ENCODE measurements around the gene CD6. TPM values are rescaled to one million over a fixed set of nuclear protein-coding genes. Genes with fewer than 3 reads are reported as not detected.

Gene CD6
- total RNA-seq, 1 donor from 2014 or later, result 0.47 TPM

DNA sequence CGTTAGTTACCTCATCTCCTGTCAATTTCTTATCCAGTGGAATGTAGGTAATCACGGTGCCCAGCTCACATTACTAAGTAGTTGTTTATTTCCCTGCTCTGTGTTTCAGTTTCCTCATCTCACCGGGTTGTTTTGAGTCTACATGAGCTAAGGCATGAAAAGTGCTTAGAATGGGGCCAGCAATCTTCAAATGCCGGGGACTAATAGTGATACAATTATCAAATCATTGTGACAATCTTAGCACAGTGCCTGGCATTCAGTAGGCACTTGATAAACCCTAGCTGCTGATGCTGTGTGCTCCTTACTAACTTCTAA, 77.5 kb downstream of the CD6 start:
- Histone ChIP-seq H3K27ac (replicated peaks) (no peak overlapping the region), H3K9me3 (replicated peaks) (no peaks in the 10 kb centered on the region), H3K4me1 (peaks cover 35% of the 10 kb centered on the region), H3K4me3 (no peak overlapping the region), H3K27me3 (ENCODE audit: low read depth) (peaks cover 3% of the 10 kb centered on the region), H3K36me3 (no peaks in the 10 kb centered on the region)
- intact Hi-C loops (cut with micrococcal nuclease), result no loop called here
- TF ChIP-seq, protein P1, sequence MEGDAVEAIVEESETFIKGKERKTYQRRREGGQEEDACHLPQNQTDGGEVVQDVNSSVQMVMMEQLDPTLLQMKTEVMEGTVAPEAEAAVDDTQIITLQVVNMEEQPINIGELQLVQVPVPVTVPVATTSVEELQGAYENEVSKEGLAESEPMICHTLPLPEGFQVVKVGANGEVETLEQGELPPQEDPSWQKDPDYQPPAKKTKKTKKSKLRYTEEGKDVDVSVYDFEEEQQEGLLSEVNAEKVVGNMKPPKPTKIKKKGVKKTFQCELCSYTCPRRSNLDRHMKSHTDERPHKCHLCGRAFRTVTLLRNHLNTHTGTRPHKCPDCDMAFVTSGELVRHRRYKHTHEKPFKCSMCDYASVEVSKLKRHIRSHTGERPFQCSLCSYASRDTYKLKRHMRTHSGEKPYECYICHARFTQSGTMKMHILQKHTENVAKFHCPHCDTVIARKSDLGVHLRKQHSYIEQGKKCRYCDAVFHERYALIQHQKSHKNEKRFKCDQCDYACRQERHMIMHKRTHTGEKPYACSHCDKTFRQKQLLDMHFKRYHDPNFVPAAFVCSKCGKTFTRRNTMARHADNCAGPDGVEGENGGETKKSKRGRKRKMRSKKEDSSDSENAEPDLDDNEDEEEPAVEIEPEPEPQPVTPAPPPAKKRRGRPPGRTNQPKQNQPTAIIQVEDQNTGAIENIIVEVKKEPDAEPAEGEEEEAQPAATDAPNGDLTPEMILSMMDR (IDR thresholded peaks at IDR 0.05; ENCODE audit: borderline replicate concordance), result no peak
- no peak for DNase-seq

DNA sequence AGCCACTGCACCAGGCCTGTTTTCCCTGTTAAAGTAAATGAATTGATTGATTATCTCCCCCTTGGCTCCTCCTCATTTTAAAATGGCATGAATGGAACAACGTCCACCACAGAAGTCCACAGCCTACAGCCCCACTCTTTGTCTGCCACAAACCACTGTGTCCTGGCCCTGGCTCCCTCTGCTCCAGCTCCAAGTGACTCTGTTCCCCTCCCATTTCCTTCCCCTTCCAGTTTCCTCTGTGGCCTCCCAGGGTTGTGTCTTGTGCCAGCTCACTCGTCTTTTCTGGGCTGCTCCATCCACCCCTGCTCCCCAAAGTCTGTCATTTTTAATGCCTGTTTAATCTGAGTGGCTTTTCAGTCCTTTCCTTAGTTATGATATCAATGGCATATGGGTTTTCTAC, 78.4 kb downstream of the CD6 start:
- Histone ChIP-seq H3K27me3 (ENCODE audit: low read depth) (peaks cover 3% of the 10 kb centered on the region), H3K9me3 (replicated peaks) (no peaks in the 10 kb centered on the region), H3K4me3 (no peak overlapping the region), H3K36me3 (no peaks in the 10 kb centered on the region), H3K4me1 (peaks cover 35% of the 10 kb centered on the region), H3K27ac (replicated peaks) (no peak overlapping the region)
- TF ChIP-seq, protein P1 (IDR thresholded peaks at IDR 0.05; ENCODE audit: borderline replicate concordance), result no peak
- intact Hi-C loops (cut with micrococcal nuclease), result no loop called here
- no peak for DNase-seq

DNA sequence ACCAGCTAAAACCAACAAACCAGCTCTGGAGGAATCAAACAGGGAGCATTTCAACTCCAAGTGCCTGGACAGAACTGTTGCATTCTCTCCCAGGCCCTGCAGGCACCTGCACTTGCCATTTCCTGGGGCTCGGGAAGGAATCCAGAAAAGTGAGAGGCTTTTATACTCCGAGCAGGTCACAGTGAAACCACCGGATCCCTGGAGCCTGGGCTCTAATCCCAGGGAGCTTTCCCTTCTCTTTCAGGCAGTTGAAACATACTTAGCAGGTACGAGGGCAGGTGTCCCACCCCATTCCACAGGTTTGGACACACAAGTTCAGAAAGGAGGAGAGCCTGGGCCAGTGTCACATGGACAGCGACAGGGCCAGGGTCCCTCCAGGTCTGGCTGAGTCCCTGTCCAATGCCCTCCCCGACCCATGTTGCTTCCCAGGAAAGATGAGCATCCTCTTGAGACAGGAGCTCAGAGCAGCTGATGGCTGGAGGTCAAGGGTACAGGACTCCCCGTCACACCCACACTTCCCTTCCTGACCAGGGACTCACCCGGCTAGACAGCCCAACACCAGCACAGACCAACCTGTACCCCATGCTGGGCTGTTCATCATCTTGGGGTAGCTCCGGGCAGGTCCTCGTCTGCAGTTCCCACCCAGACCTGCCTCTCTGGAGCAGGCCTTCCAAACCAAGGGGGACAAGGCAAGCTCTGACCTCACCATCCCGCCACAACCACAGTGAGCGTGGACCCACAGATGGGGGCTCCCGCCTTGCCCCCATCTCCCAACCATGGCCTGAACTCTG, 80.9 kb downstream of the CD6 start:
- TF ChIP-seq, protein P1 (IDR thresholded peaks at IDR 0.05; ENCODE audit: borderline replicate concordance), result no peak
- no peak overlapping the region for H3K27ac ChIP-seq (replicated peaks)
- DNase-seq, result no peak
- peaks cover 35% of the 10 kb centered on the region for H3K4me1 ChIP-seq
- H3K4me3 ChIP-seq, result no peak overlapping the region
- peaks cover 12% of the 10 kb centered on the region for H3K27me3 ChIP-seq (ENCODE audit: low read depth)
- intact Hi-C loops (cut with micrococcal nuclease), result no loop called here
- H3K36me3 ChIP-seq, result no peaks in the 10 kb centered on the region
- H3K9me3 ChIP-seq (replicated peaks), result no peaks in the 10 kb centered on the region

DNA sequence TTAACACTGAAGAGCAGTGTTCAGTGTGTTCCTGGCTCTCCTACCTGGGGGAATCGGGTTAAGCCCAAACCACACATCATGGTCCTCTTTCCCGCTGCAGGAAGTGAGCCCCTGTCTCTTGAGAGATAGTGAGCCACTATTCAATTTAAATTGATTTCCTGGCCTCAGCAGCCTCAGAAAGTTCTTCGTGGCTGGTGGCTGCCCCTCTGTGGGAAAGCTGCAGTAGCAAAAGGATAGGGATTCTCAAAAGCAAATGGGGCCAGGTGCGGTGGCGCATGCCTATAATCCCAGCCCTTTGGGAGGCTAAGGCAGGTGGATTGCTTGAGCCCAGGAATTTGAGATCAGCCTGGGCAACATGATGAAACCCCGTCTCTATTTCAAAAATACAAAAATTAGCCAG, 81.7 kb downstream of the CD6 start:
- Histone ChIP-seq H3K36me3 (no peaks in the 10 kb centered on the region), H3K9me3 (replicated peaks) (no peaks in the 10 kb centered on the region), H3K27me3 (ENCODE audit: low read depth) (peaks cover 13% of the 10 kb centered on the region), H3K4me1 (peaks cover 35% of the 10 kb centered on the region), H3K27ac (replicated peaks) (no peak overlapping the region), H3K4me3 (no peak overlapping the region)
- no peak for DNase-seq
- TF ChIP-seq, protein P1 (IDR thresholded peaks at IDR 0.05; ENCODE audit: borderline replicate concordance), result no peak
- intact Hi-C loops (cut with micrococcal nuclease), result no loop called here

DNA sequence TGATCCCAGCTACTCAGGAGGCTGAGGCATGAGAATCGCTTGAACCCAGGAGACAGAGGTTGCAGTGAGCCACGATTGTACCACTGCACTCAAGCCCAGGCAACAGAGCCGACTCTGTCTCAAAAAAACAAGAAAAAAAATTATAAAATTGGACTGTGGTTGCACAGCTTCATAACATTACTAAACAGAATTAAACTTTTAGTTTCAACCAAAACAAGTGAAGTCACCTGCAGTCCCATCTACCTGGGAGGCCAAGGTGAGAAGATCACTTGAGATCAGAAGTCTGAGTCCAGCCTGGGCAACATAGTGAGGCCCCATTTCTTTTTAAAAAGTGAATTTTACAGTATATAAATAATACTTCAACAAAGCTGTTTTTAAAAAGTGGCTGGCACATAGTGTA, 83.0 kb downstream of the CD6 start:
- no peak overlapping the region for H3K27ac ChIP-seq (replicated peaks)
- DNase-seq, result no peak
- H3K36me3 ChIP-seq, result no peaks in the 10 kb centered on the region
- peaks cover 23% of the 10 kb centered on the region for H3K4me1 ChIP-seq
- peaks cover 13% of the 10 kb centered on the region for H3K27me3 ChIP-seq (ENCODE audit: low read depth)
- H3K4me3 ChIP-seq, result no peak overlapping the region
- H3K9me3 ChIP-seq (replicated peaks), result no peaks in the 10 kb centered on the region
- TF ChIP-seq, protein P1 (IDR thresholded peaks at IDR 0.05; ENCODE audit: borderline replicate concordance), result no peak
- intact Hi-C loops (cut with micrococcal nuclease), result no loop called here

All from left ventricle myocardium inferior (tissue), 1 donor.